PC-9 (cell line): Measurements from ENCODE around the gene FGF19. TPM values are rescaled to one million over a fixed set of nuclear protein-coding genes. Genes with fewer than 3 reads are reported as not detected.

Experiments used
- BruUV-seq: library from RNA; stranded (reverse); fragments of 400-500 nt; replicated peaks from 2 replicates; lab custom pipeline; 2021; lab: Mats Ljungman, UMichigan
- CTCF ChIA-PET: fragments of 300-600 bp; sonication (Branson Sonifier 250); formaldehyde crosslinking; loops from one replicate; lab custom pipeline; 2022; ENCODE audit warnings: antibody characterized with exemption; lab: Charles Lee
- POLR2A ChIA-PET: fragments of 300-600 bp; sonication (Branson Sonifier 250); formaldehyde crosslinking; loops from one replicate; lab custom pipeline; 2022; ENCODE audit warnings: antibody characterized with exemption; ENCODE audit not compliant: unreplicated experiment; lab: Charles Lee
- DNase-seq, 2 experiments: peaks; one replicate each; pipeline versions ENCODE4 v3.0.0 to v3.0.0-alpha.2; 2015 to 2022; ENCODE audit warnings: mixed read lengths in 1 of 2
- H2AFZ ChIP-seq: fragments of 200-600 bp; sonication (generic); 2 replicates; pipeline ENCODE4 v1.8.1; 2017; ENCODE audit warnings: antibody characterized with exemption
- H3F3A ChIP-seq: fragments of 200-600 bp; sonication (generic); 2 replicates; pipeline ENCODE4 v1.8.1; 2017; ENCODE audit warnings: antibody characterized with exemption, mild to moderate bottlenecking, low read depth; ENCODE audit not compliant: insufficient read depth
- H3K27ac ChIP-seq: fragments of 200-600 bp; sonication (generic); 2 replicates; pipeline ENCODE4 v1.6.1; 2016; ENCODE audit warnings: mixed run types
- H3K27me3 ChIP-seq: fragments of 200-600 bp; sonication (generic); 2 replicates; pipeline ENCODE4 v1.6.1; 2016; ENCODE audit warnings: low read depth, mixed run types; ENCODE audit not compliant: insufficient read depth
- H3K36me3 ChIP-seq: fragments of 200-600 bp; sonication (generic); 2 replicates; pipeline ENCODE4 v1.6.1; 2016; ENCODE audit warnings: low read depth, mixed run types
- H3K4me1 ChIP-seq: fragments of 200-600 bp; sonication (generic); replicated peaks from 2 replicates; pipeline ENCODE4 v1.6.1; 2016; ENCODE audit warnings: mixed run types; ENCODE audit not compliant: insufficient read depth
- H3K4me2 ChIP-seq: fragments of 200-600 bp; sonication (generic); 2 replicates; pipeline ENCODE4 v1.6.1; 2017; ENCODE audit warnings: mixed run types
- H3K4me3 ChIP-seq: fragments of 200-600 bp; sonication (generic); 2 replicates; pipeline ENCODE4 v1.6.1; 2016; ENCODE audit warnings: mixed run types
- H3K79me2 ChIP-seq: fragments of 200-600 bp; sonication (generic); 2 replicates; pipeline ENCODE4 v1.6.1; 2017; ENCODE audit warnings: low read depth, mixed run types
- H3K9me2 ChIP-seq: fragments of 200-600 bp; sonication (generic); 2 replicates; pipeline ENCODE4 v1.8.1; 2017; ENCODE audit warnings: mild to moderate bottlenecking; ENCODE audit not compliant: insufficient read depth
- H3K9me3 ChIP-seq: fragments of 200-600 bp; sonication (generic); 2 replicates; pipeline ENCODE4 v1.8.1; 2016; ENCODE audit warnings: low read depth; ENCODE audit not compliant: insufficient read depth
- H4K20me1 ChIP-seq: fragments of 200-600 bp; sonication (generic); 2 replicates; pipeline ENCODE4 v1.8.1; 2017; ENCODE audit not compliant: insufficient read depth
- EZH2 ChIP-seq: fragments of 200-600 bp; sonication (generic); IDR thresholded peaks from 2 replicates; pipeline ENCODE4 v1.8.0; 2017; ENCODE audit warnings: antibody characterized with exemption, low read depth
- intact Hi-C: fragments of 100-400 bp; cut with micrococcal nuclease; formaldehyde crosslinking; loops from one replicate; pipeline ENCODE4 v1.10.0; 2022; ENCODE audit not compliant: unreplicated experiment
- total RNA-seq: library from RNA; stranded (reverse); gene quantifications from 2 replicates; pipeline ENCODE4 v1.2.3, GENCODE V29; 2021
- TF ChIP-seq, protein P1 (sequence below): fragments of 200-600 bp; sonication (generic); conservative IDR thresholded peaks from 2 replicates; pipeline ENCODE4 v1.6.1; 2017; ENCODE audit warnings: mixed run types, antibody characterized with exemption, mild to moderate bottlenecking, moderate library complexity

FGF19 gene
- total RNA-seq, 1 experiment from 2014 or later: 2.0 TPM

GRCh38 chr11:69683764-69684333, 20.0 kb downstream of the FGF19 start:
- ChIA-PET CTCF (interaction anchor here (0.6 to 1.0 kb wide), 5 partner anchors 578 to 1366 kb away, joined by 3 to 4 read pairs (median 3); no protein-coding TSS in a partner anchor), POLR2A (no interaction called here)
- BruUV-seq: no TSS peak
- H3K27me3 ChIP-seq: no peaks in the 10 kb centered on the region
- intact Hi-C loops: no loop called here
- DNase-seq: peak in 1 of 2 experiments; percentile 74
- no peaks in the 10 kb centered on the region for H3K36me3 ChIP-seq
- no peak overlapping the region for H3K4me3 ChIP-seq
- H3K9me3 ChIP-seq: peaks cover 4% of the 10 kb centered on the region; the same call in 1 of the 2 replicates
- no peaks in the 10 kb centered on the region for H4K20me1 ChIP-seq
- no peak overlapping the region for H3K4me2 ChIP-seq
- peaks cover 38% of the 10 kb centered on the region for H3K4me1 ChIP-seq
- no peak overlapping the region for H3K27ac ChIP-seq
- H3K9me2 ChIP-seq: no peaks in the 10 kb centered on the region
- TF ChIP-seq EZH2: no peak
- TF ChIP-seq, protein P1, sequence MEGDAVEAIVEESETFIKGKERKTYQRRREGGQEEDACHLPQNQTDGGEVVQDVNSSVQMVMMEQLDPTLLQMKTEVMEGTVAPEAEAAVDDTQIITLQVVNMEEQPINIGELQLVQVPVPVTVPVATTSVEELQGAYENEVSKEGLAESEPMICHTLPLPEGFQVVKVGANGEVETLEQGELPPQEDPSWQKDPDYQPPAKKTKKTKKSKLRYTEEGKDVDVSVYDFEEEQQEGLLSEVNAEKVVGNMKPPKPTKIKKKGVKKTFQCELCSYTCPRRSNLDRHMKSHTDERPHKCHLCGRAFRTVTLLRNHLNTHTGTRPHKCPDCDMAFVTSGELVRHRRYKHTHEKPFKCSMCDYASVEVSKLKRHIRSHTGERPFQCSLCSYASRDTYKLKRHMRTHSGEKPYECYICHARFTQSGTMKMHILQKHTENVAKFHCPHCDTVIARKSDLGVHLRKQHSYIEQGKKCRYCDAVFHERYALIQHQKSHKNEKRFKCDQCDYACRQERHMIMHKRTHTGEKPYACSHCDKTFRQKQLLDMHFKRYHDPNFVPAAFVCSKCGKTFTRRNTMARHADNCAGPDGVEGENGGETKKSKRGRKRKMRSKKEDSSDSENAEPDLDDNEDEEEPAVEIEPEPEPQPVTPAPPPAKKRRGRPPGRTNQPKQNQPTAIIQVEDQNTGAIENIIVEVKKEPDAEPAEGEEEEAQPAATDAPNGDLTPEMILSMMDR: peak; percentile 84
- H3K79me2 ChIP-seq: no peaks in the 10 kb centered on the region
- no peak overlapping the region for H2AFZ ChIP-seq
- H3F3A ChIP-seq: peaks cover 29% of the 10 kb centered on the region

- H3K4me3 ChIP-seq: no peak overlapping the region
- no peak for DNase-seq
- H3K36me3 ChIP-seq: no peaks in the 10 kb centered on the region
- H4K20me1 ChIP-seq: no peaks in the 10 kb centered on the region
- H3K4me1 ChIP-seq: peaks cover 33% of the 10 kb centered on the region
- H3F3A ChIP-seq: peaks cover 32% of the 10 kb centered on the region
- no peak overlapping the region for H2AFZ ChIP-seq
- intact Hi-C loops: no loop called here
- ChIA-PET POLR2A (interaction anchor here (0.6 to 0.7 kb wide), 2 partner anchors 8 to 232 kb away, joined by 4 to 6 read pairs; no protein-coding TSS in a partner anchor), CTCF (no interaction called here)
- peak overlapping the region; percentile 36; the same call in 1 of the 2 replicates for H3K27ac ChIP-seq
- 0 out of 2 replicates have a peak overlapping the region, but pooled peaks have one; percentile 2 for H3K4me2 ChIP-seq
- H3K27me3 ChIP-seq: no peaks in the 10 kb centered on the region
- TF ChIP-seq EZH2: no peak
- TF ChIP-seq, protein P1: no peak
- BruUV-seq: no TSS peak
- H3K9me2 ChIP-seq: no peaks in the 10 kb centered on the region
- peaks cover 4% of the 10 kb centered on the region; the same call in 1 of the 2 replicates for H3K9me3 ChIP-seq
- H3K79me2 ChIP-seq: no peaks in the 10 kb centered on the region
These were observed 21.0 kb downstream of the FGF19 start for GRCh38 chr11:69682681-69683326.

DNA sequence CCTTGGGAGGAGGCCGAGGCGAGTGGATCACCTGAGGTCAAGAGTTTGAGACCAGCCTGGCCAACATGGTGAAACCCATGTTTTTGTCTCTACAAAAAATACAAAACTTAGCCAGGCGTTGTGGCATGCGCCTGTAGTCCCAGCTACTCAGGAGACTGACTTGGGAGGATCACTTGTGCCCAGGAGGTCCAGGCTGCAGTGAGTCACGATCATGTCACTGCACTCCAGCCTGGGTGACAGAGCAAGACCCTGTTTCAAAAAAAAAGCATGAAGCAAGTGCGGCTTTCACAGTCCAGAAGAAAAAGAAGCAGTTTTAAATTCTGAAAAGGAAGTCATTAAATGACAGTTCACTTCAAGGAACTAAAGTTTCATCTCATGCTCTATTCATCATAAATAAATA, 21.6 kb downstream of the FGF19 start:
- H3K9me2 ChIP-seq: no peaks in the 10 kb centered on the region
- peak; percentile 49 to 61 for DNase-seq
- H3K36me3 ChIP-seq: no peaks in the 10 kb centered on the region
- ChIA-PET CTCF (interaction anchor here (0.6 kb wide), 1 partner anchor 970 kb away, joined by 3 read pairs; no protein-coding TSS in a partner anchor), POLR2A (interaction anchor here (0.6 to 0.7 kb wide), 3 partner anchors 8 to 671 kb away, joined by 3 to 6 read pairs (median 4); no protein-coding TSS in a partner anchor)
- no peak overlapping the region for H3K4me3 ChIP-seq
- peak overlapping the region; percentile 36 for H3K27ac ChIP-seq
- no peaks in the 10 kb centered on the region for H4K20me1 ChIP-seq
- H3K9me3 ChIP-seq: peaks cover 4% of the 10 kb centered on the region; the same call in 1 of the 2 replicates
- intact Hi-C loops: no loop called here
- H2AFZ ChIP-seq: no peak overlapping the region
- no peaks in the 10 kb centered on the region for H3K27me3 ChIP-seq
- H3K4me1 ChIP-seq: peaks cover 28% of the 10 kb centered on the region
- TF ChIP-seq EZH2: no peak
- TF ChIP-seq, protein P1: no peak
- H3K79me2 ChIP-seq: no peaks in the 10 kb centered on the region
- no TSS peak for BruUV-seq
- peaks cover 32% of the 10 kb centered on the region for H3F3A ChIP-seq
- H3K4me2 ChIP-seq: 0 out of 2 replicates have a peak overlapping the region, but pooled peaks have one; percentile 2
